22Rv1 (cell line): ENCODE measurements around the gene UGP2.
"Not testable (repeated sequence)": the region's sequence is repeated elsewhere in the genome, so short reads cannot be mapped to it uniquely, and the experiment has no call there.

Experiments
- H3K27ac ChIP-seq: fragments of 450-650 bp; 2 replicates; pipeline ENCODE4 v1.5.1; 2017
- CTCF ChIP-seq: fragments of 450-650 bp; IDR thresholded peaks from 2 replicates; pipeline ENCODE4 v1.5.1; 2017; ENCODE audit warnings: mild to moderate bottlenecking
- ZFX ChIP-seq: fragments of 450-650 bp; IDR thresholded peaks from 2 replicates; pipeline ENCODE4 v1.6.1; 2017; ENCODE audit warnings: antibody characterized with exemption, borderline replicate concordance

UGP2 gene

GRCh38 chr2:63841254-63842022, at the start of gene UGP2:
TSS of gene UGP2 (plus strand) at chr2:63841896. CDS start at chr2:63842186, 290 bp downstream.
- H3K27ac ChIP-seq, result peak within 1 kb of the TSS; percentile 86
- TF ChIP-seq ZFX, result no peak
- TF ChIP-seq CTCF, result peak; percentile 55

GRCh38 chr2:63792530-63792929, 49.2 kb upstream of the UGP2 start:
- TF ChIP-seq ZFX (no peak), CTCF (no peak)
- H3K27ac ChIP-seq, result no peak overlapping the region

- no peak overlapping the region for H3K27ac ChIP-seq
- TF ChIP-seq ZFX (no peak), CTCF (no peak)
Measured at GRCh38 chr2:63796366-63796765, 45.3 kb upstream of the UGP2 start.

GRCh38 chr2:63796796-63797195, 44.9 kb upstream of the UGP2 start:
- no peak for TF ChIP-seq CTCF
- TF ChIP-seq ZFX, result no peak
- no peak overlapping the region for H3K27ac ChIP-seq

- H3K27ac ChIP-seq, result no peak overlapping the region
- TF ChIP-seq CTCF, result no peak
- TF ChIP-seq ZFX, result no peak
Measured at GRCh38 chr2:63801455-63801854, 40.2 kb upstream of the UGP2 start.

GRCh38 chr2:63805412-63805811, 36.3 kb upstream of the UGP2 start:
- TF ChIP-seq ZFX (no peak), CTCF (no peak)
- no peak overlapping the region for H3K27ac ChIP-seq

- not testable (repeated sequence) for H3K27ac ChIP-seq
Measured at GRCh38 chr2:63808036-63808435, 33.7 kb upstream of the UGP2 start.

- H3K27ac ChIP-seq, result not testable (repeated sequence)
Measured at GRCh38 chr2:63808911-63809310, 32.8 kb upstream of the UGP2 start.
